ENCODE results near the gene EFCAB6.

GRCh38 chr22:43734370-43735150 lies 77.5 kb downstream of the EFCAB6 start:
- TF ChIP-seq EZH2 (IDR thresholded peaks at IDR 0.05; ENCODE audit: borderline replicate concordance, low read depth, low read length, severe bottlenecking) (no peak), POLR2AphosphoS5 (IDR thresholded peaks at IDR 0.05; ENCODE audit: insufficient read depth, low read depth, low read length) (no peak), POLR2A (IDR thresholded peaks at IDR 0.05; ENCODE audit: low read depth, low read length) (no peak), CTCF (IDR thresholded peaks at IDR 0.05; ENCODE audit: extremely low read depth in 1 of 2, insufficient read depth in 1 of 2, low read depth in 1 of 2, low read length in 2 of 2) (no peak), GATA2 (IDR thresholded peaks at IDR 0.05; ENCODE audit: insufficient read depth, insufficient read length, low read depth, low read length) (no peak), JUN (IDR thresholded peaks at IDR 0.05; ENCODE audit: borderline replicate concordance, insufficient read depth, insufficient read length, low read depth) (no peak)

All from endothelial cell of umbilical vein (primary cell).